NT2/D1 (cell line): ENCODE measurements around the gene SRSF5.
"Not testable (repeated sequence)": the region's sequence is repeated elsewhere in the genome, so short reads cannot be mapped to it uniquely, and the experiment has no call there.

Experiments
- DNase-seq: peaks from one replicate; pipeline ENCODE4 v3.0.0-alpha.2; 2011; ENCODE audit warnings: low read depth, low spot score
- H3K27me3 ChIP-seq: 2 replicates; pipeline ENCODE4 v1.6.0; 2011; ENCODE audit warnings: mild to moderate bottlenecking; ENCODE audit not compliant: insufficient read length, insufficient read depth
- H3K36me3 ChIP-seq: 2 replicates; pipeline ENCODE4 v1.6.1; 2011; ENCODE audit warnings: mild to moderate bottlenecking, low read length, mixed read lengths; ENCODE audit not compliant: insufficient read depth, insufficient read length
- H3K4me1 ChIP-seq: 2 replicates; pipeline ENCODE4 v1.5.1; 2011; ENCODE audit not compliant: insufficient read depth, insufficient read length
- H3K4me3 ChIP-seq: 2 replicates; pipeline ENCODE4 v1.5.1; 2011; ENCODE audit warnings: low read depth; ENCODE audit not compliant: insufficient read length
- H3K9ac ChIP-seq: 2 replicates; pipeline ENCODE4 v1.6.0; 2011; ENCODE audit warnings: low read depth; ENCODE audit not compliant: insufficient read length
- H3K9me3 ChIP-seq: 2 replicates; pipeline ENCODE4 v1.5.1; 2011; ENCODE audit warnings: mild to moderate bottlenecking, low read length; ENCODE audit not compliant: insufficient read depth
- SUZ12 ChIP-seq: IDR thresholded peaks from 2 replicates; pipeline ENCODE4 v1.6.1; 2011; ENCODE audit not compliant: insufficient read length, insufficient read depth; ENCODE audit errors: extremely low read depth
- YY1 ChIP-seq: IDR thresholded peaks from 2 replicates; pipeline ENCODE4 v1.6.1; 2011; ENCODE audit not compliant: insufficient read length, insufficient read depth
- ZNF274 ChIP-seq: IDR thresholded peaks from 2 replicates; pipeline ENCODE4 v1.6.1; 2011; ENCODE audit warnings: mild to moderate bottlenecking, low read depth, low read length

SRSF5 gene

GRCh38 chr14:69766984-69767368, at the start of gene SRSF5:
Gene SRSF5, plus strand, starts transcription at chr14:69767142. Its CDS starts 1,015 bp downstream, at chr14:69768157.
- Histone ChIP-seq H3K36me3 (peaks cover 46% of the 10 kb centered on the region), H3K4me1 (no peaks in the 10 kb centered on the region), H3K9ac (peak within 1 kb of the TSS; percentile 99), H3K4me3 (peak within 1 kb of the TSS; percentile 96), H3K9me3 (no peaks in the 10 kb centered on the region), H3K27me3 (no peaks in the 10 kb centered on the region)
- peak; percentile 90 for TF ChIP-seq YY1
- TF ChIP-seq SUZ12, result no peak
- TF ChIP-seq ZNF274, result no peak
- peak; percentile 91 for DNase-seq

GRCh38 chr14:69718614-69719013, 48.3 kb upstream of the SRSF5 start:
- not testable (repeated sequence) for H3K27me3 ChIP-seq, H3K4me3 ChIP-seq, H3K36me3 ChIP-seq, H3K4me1 ChIP-seq, H3K9me3 ChIP-seq, H3K9ac ChIP-seq, DNase-seq

GRCh38 chr14:69719501-69719951, 47.4 kb upstream of the SRSF5 start:
- no peak for DNase-seq
- Histone ChIP-seq H3K36me3 (no peaks in the 10 kb centered on the region), H3K4me1 (peaks cover 2% of the 10 kb centered on the region), H3K27me3 (no peaks in the 10 kb centered on the region), H3K9ac (no peak overlapping the region), H3K4me3 (no peak overlapping the region), H3K9me3 (no peaks in the 10 kb centered on the region)
- TF ChIP-seq SUZ12, result no peak
- TF ChIP-seq ZNF274, result no peak
- no peak for TF ChIP-seq YY1

- DNase-seq, result no peak
- Histone ChIP-seq H3K4me3 (no peak overlapping the region), H3K9me3 (no peaks in the 10 kb centered on the region), H3K36me3 (no peaks in the 10 kb centered on the region), H3K4me1 (peaks cover 2% of the 10 kb centered on the region), H3K27me3 (peaks cover 6% of the 10 kb centered on the region), H3K9ac (no peak overlapping the region)
- TF ChIP-seq ZNF274 (no peak), SUZ12 (no peak), YY1 (no peak)
Observed at GRCh38 chr14:69720912-69721311, 46.0 kb upstream of the SRSF5 start.

- Histone ChIP-seq H3K9ac (peak overlapping the region; percentile 74), H3K27me3 (peaks cover 21% of the 10 kb centered on the region), H3K4me3 (peak overlapping the region; percentile 28), H3K4me1 (peaks cover 4% of the 10 kb centered on the region), H3K9me3 (no peaks in the 10 kb centered on the region), H3K36me3 (no peaks in the 10 kb centered on the region)
- no peak for TF ChIP-seq ZNF274
- DNase-seq, result no peak
Observed at GRCh38 chr14:69726761-69727511, 40.0 kb upstream of the SRSF5 start.

- Histone ChIP-seq H3K9ac (no peak overlapping the region), H3K4me1 (peaks cover 4% of the 10 kb centered on the region), H3K36me3 (no peaks in the 10 kb centered on the region), H3K27me3 (peaks cover 21% of the 10 kb centered on the region), H3K4me3 (no peak overlapping the region), H3K9me3 (no peaks in the 10 kb centered on the region)
- DNase-seq, result no peak
- TF ChIP-seq YY1 (no peak), ZNF274 (no peak), SUZ12 (no peak)
Observed at GRCh38 chr14:69727860-69728259, 39.1 kb upstream of the SRSF5 start.

GRCh38 chr14:69731919-69732598, 34.9 kb upstream of the SRSF5 start:
- not testable (repeated sequence) for DNase-seq, H3K4me1 ChIP-seq, H3K36me3 ChIP-seq, H3K9me3 ChIP-seq, H3K4me3 ChIP-seq, H3K27me3 ChIP-seq, H3K9ac ChIP-seq

- H3K4me3 ChIP-seq, DNase-seq, H3K4me1 ChIP-seq, H3K36me3 ChIP-seq, H3K9me3 ChIP-seq, H3K9ac ChIP-seq, H3K27me3 ChIP-seq: not testable (repeated sequence)
Observed at GRCh38 chr14:69736405-69736804, 30.5 kb upstream of the SRSF5 start.
